GM12878 (cell line): Measurements from ENCODE around the gene BPTF. TPM values are rescaled to one million over a fixed set of nuclear protein-coding genes. Genes with fewer than 3 reads are reported as not detected.
"Not testable (repeated sequence)": the region's sequence is repeated elsewhere in the genome, so short reads cannot be mapped to it uniquely, and the experiment has no call there.

ENCODE experiments used
- ATAC-seq: fragments of 200-7000 bp; cut with Tn5 transposase; 3 replicates; pipeline ENCODE4 v1.9.1; 2020; ENCODE audit warnings: mild to moderate bottlenecking, moderate library complexity
- BruUV-seq: library from RNA; stranded (reverse); fragments of 400-500 nt; replicated peaks from 2 replicates; lab custom pipeline; 2021; lab: Mats Ljungman, UMichigan
- CTCF ChIA-PET: fragments of 300-600 bp; sonication (Branson Sonifier 250); formaldehyde crosslinking; extraction: SDS; loops from one replicate; lab custom pipeline; 2021; ENCODE audit warnings: inconsistent platforms; lab: Yijun Ruan, JAX
- POLR2A ChIA-PET: fragments of 350-600 bp; formaldehyde crosslinking; extraction: SDS; loops from one replicate; lab custom pipeline; 2021; ENCODE audit warnings: inconsistent platforms; lab: Charles Lee
- RAD21 ChIA-PET: fragments of 300-600 bp; sonication (Branson Sonifier 250); formaldehyde crosslinking; loops from one replicate; lab custom pipeline; 2023; ENCODE audit warnings: antibody characterized with exemption; ENCODE audit not compliant: unreplicated experiment; lab: Charles Lee
- SMC1A ChIA-PET: fragments of 300-600 bp; sonication (Branson Sonifier 250); formaldehyde crosslinking; loops from one replicate; lab custom pipeline; 2023; ENCODE audit not compliant: unreplicated experiment, uncharacterized antibody; lab: Charles Lee
- DNase-seq: peaks from one replicate; pipeline ENCODE4 v3.0.0-alpha.2; 2011; ENCODE audit warnings: low read depth, low spot score
- FAIRE-seq: peaks from 3 replicates; lab custom pipeline; 2011; peaks lifted over from hg19 to GRCh38; lab: Jason Lieb, UNC
- H2AFZ ChIP-seq: 2 replicates; pipeline ENCODE4 v1.6.0; 2011; ENCODE audit warnings: low read depth, low read length, control low read depth; ENCODE audit not compliant: control insufficient read depth
- H3K27ac ChIP-seq: 2 replicates; pipeline ENCODE4 v1.5.1; 2011; ENCODE audit warnings: control low read depth; ENCODE audit not compliant: control insufficient read depth, insufficient read depth
- H3K27me3 ChIP-seq, 2 experiments: replicated peaks in 1 of 2; 2 replicates each; pipeline versions ENCODE4 v1.6.0 to v1.6.1; 2011; ENCODE audit warnings: low read length in 1 of 2; ENCODE audit not compliant: control insufficient read depth in 2 of 2, insufficient read depth in 2 of 2
- H3K36me3 ChIP-seq, 2 experiments: 2 replicates each; pipeline ENCODE4 v1.5.1; 2011; ENCODE audit warnings: low read length in 1 of 2; ENCODE audit not compliant: control insufficient read depth in 2 of 2, insufficient read depth in 2 of 2
- H3K4me1 ChIP-seq: 2 replicates; pipeline ENCODE4 v1.6.1; 2011; ENCODE audit warnings: mild to moderate bottlenecking, low read length, moderate library complexity, mixed read lengths; ENCODE audit not compliant: control insufficient read depth, insufficient read depth
- H3K4me2 ChIP-seq: 2 replicates; pipeline ENCODE4 v1.6.0; 2011; ENCODE audit warnings: control low read depth; ENCODE audit not compliant: control insufficient read depth, insufficient read depth
- H3K4me3 ChIP-seq: fragments of 200-600 bp; sonication (generic); 2 replicates; pipeline ENCODE4 v1.5.1; 2016
- H3K79me2 ChIP-seq: 2 replicates; pipeline ENCODE4 v1.6.0; 2011; ENCODE audit warnings: low read length; ENCODE audit not compliant: control insufficient read depth, insufficient read depth
- H3K9ac ChIP-seq: 2 replicates; pipeline ENCODE4 v1.8.0; 2011; ENCODE audit warnings: low read length, control low read depth, mixed read lengths; ENCODE audit not compliant: control insufficient read depth, insufficient read depth
- H3K9me3 ChIP-seq: replicated peaks from 3 replicates; pipeline ENCODE4 v1.5.1; 2011; ENCODE audit warnings: mild to moderate bottlenecking, low read length; ENCODE audit not compliant: control insufficient read depth, insufficient read depth
- H4K20me1 ChIP-seq: 2 replicates; pipeline ENCODE4 v1.6.0; 2011; ENCODE audit not compliant: control insufficient read depth, insufficient read depth
- ATF7 ChIP-seq: fragments of 450-650 bp; IDR thresholded peaks from 2 replicates; pipeline ENCODE4 v1.6.1; 2016; ENCODE audit warnings: low read depth, mild to moderate bottlenecking
- E4F1 ChIP-seq: fragments of 450-650 bp; IDR thresholded peaks from 2 replicates; pipeline ENCODE4 v1.6.1; 2018; ENCODE audit warnings: borderline replicate concordance, mild to moderate bottlenecking; ENCODE audit not compliant: partially characterized antibody
- HCFC1 ChIP-seq: fragments of 150-350 bp; IDR thresholded peaks from 2 replicates; pipeline ENCODE4 v1.6.1; 2014; ENCODE audit warnings: low read length
- IKZF1 ChIP-seq: fragments of 450-650 bp; conservative IDR thresholded peaks from 2 replicates; pipeline ENCODE4 v1.6.1; 2017; ENCODE audit warnings: antibody characterized with exemption, mild to moderate bottlenecking
- JUND ChIP-seq: IDR thresholded peaks from 2 replicates; pipeline ENCODE4 v1.6.1; 2012; ENCODE audit warnings: low read depth, mild to moderate bottlenecking, low read length, improper control_type of control experiment, moderate library complexity
- RCOR1 ChIP-seq: conservative IDR thresholded peaks from 2 replicates; pipeline ENCODE4 v1.6.1; 2012; ENCODE audit warnings: low read depth, low read length, improper control_type of control experiment
- SRF ChIP-seq, 2 experiments: IDR thresholded peaks; 2 replicates each; pipeline ENCODE4 v1.6.1; 2011; ENCODE audit warnings: low read depth in 2 of 2, low read length in 2 of 2, mild to moderate bottlenecking in 1 of 2, moderate library complexity in 1 of 2
- WRNIP1 ChIP-seq: IDR thresholded peaks from 2 replicates; pipeline ENCODE4 v1.6.1; 2011; ENCODE audit warnings: low read depth, low read length, improper control_type of control experiment, borderline replicate concordance
- WGBS: methylation state at CpG from one replicate; pipeline ENCODE4 v1.1.6; 2016; ENCODE audit warnings: low lambda C conversion rate; ENCODE audit not compliant: insufficient replicate concordance, insufficient coverage; ENCODE audit errors: missing lambda C conversion rate; 5-methylcytosine and 5-hydroxymethylcytosine counted together
- in situ Hi-C: fragments of 300-500 bp; cut with MboI; formaldehyde crosslinking; loops from 9 replicates; pipeline ENCODE4 v1.14.3; 2018; ENCODE audit warnings: mixed read lengths
- intact Hi-C: fragments of 100-400 bp; cut with micrococcal nuclease; formaldehyde crosslinking; loops from one replicate; pipeline ENCODE4 v1.14.2; 2022; ENCODE audit not compliant: unreplicated experiment
- polyA plus RNA-seq, 11 experiments: library from polyadenylated mRNA; depleted of rRNA in 4 of 11; unstranded in 6 of 11; stranded (reverse) in 5 of 11; fragments of >200 nt; fragmentation: Nextera tagmentation in 4 of 11; fragmentation: Illumina TruSeq in 1 of 11; extraction: Ambion mirVana in 4 of 11; extraction: Trizol in 1 of 11; gene quantifications; 1 replicate in 1 of 11; 2 replicates in 10 of 11; pipeline versions ENCODE4 v1.2.1 to v1.2.3, GENCODE V29; 2011 to 2016; ENCODE audit warnings: inconsistent platforms in 2 of 11, missing spikeins in 2 of 11, low read depth in 1 of 11
- total RNA-seq, 4 experiments: library from RNA; depleted of rRNA in 3 of 4; stranded (reverse); fragments of >200 nt in 3 of 4; fragmentation: Illumina TruSeq in 1 of 4; extraction: Trizol in 1 of 4; gene quantifications; 2 replicates each; pipeline versions ENCODE4 v1.2.1 to v1.2.3, GENCODE V29; 2013 to 2021

BPTF gene
- total and polyA plus RNA-seq, 10 of the 15 experiments (the other 5 are each of a cell fraction or from before 2014, with no cell fraction given): 19.4 to 78.3 (median 44.8) TPM

GRCh38 chr17:67974598-67975066 lies 149.3 kb downstream of the BPTF start:
- WGBS: 86% methylated on average over 8 of the region's 8 CpGs
- no peak for FAIRE-seq
- intact Hi-C loops (no loop called here), in situ Hi-C loops (no loop called here)
- POLR2A ChIA-PET: interaction anchor here (0.6 to 0.8 kb wide), 2 partner anchors 19 to 52 kb away, joined by 3 read pairs; no protein-coding TSS in a partner anchor
- Histone ChIP-seq H4K20me1 (no peaks in the 10 kb centered on the region), H3K4me1 (no peaks in the 10 kb centered on the region), H3K36me3 (peaks cover 0 to 17% of the 10 kb centered on the region in 2 experiments; a peak in 2 of 4 replicates), H3K4me2 (no peak overlapping the region), H3K27me3 (no peaks in the 10 kb centered on the region), H3K4me3 (no peak overlapping the region), H3K27ac (no peak overlapping the region), H2AFZ (no peak overlapping the region), H3K79me2 (no peaks in the 10 kb centered on the region), H3K9me3 (no peaks in the 10 kb centered on the region), H3K9ac (no peak overlapping the region)
- SMC1A ChIA-PET: interaction anchor here (1.2 to 1.5 kb wide), 2 partner anchors 32 to 62 kb away, joined by 3 to 4 read pairs; no protein-coding TSS in a partner anchor
- ATAC-seq: no peak
- BruUV-seq: no TSS peak
- no peak for DNase-seq
- CTCF ChIA-PET: interaction anchor here (1.8 kb wide), 1 partner anchor 11 kb away, joined by 4 read pairs; no protein-coding TSS in a partner anchor
- no peak for TF ChIP-seq JUND
- no peak for TF ChIP-seq SRF (IDR thresholded peaks at IDR 0.05; ENCODE audit: low read depth in 2 of 2, low read length in 2 of 2)
- no peak for TF ChIP-seq IKZF1
- TF ChIP-seq ATF7: no peak
- no peak for TF ChIP-seq RCOR1
- TF ChIP-seq WRNIP1: no peak
- no peak for TF ChIP-seq E4F1
- no peak for TF ChIP-seq HCFC1
- RAD21 ChIA-PET: no interaction called here

- WGBS: 88% methylated on average over 6 of the region's 6 CpGs
- POLR2A ChIA-PET, H3K27me3 ChIP-seq, ATAC-seq, H3K27ac ChIP-seq, H3K4me3 ChIP-seq, H3K4me2 ChIP-seq, RAD21 ChIA-PET, BruUV-seq, intact Hi-C loops, FAIRE-seq, H2AFZ ChIP-seq, H3K79me2 ChIP-seq, DNase-seq, H4K20me1 ChIP-seq, SMC1A ChIA-PET, H3K9ac ChIP-seq, H3K4me1 ChIP-seq, H3K9me3 ChIP-seq, in situ Hi-C loops: not testable (repeated sequence)
- CTCF ChIA-PET: interaction anchor here (1.1 kb wide), 1 partner anchor 9 kb away, joined by 3 read pairs; no protein-coding TSS in a partner anchor
- H3K36me3 ChIP-seq: peaks cover 0 to 17% of the 10 kb centered on the region in 2 experiments; a peak in 2 of 4 replicates
Measured at GRCh38 chr17:67976306-67976705, 151.0 kb downstream of the BPTF start.
